Muscle layer of colon (tissue), 2 donors: ENCODE results near the gene FBXO17.
A peak's percentile ranks its signal among the peaks of the same experiment; 100 is the strongest.
"Not testable (repeated sequence)": the region's sequence is repeated elsewhere in the genome, so short reads cannot be mapped to it uniquely, and the experiment has no call there.

Source experiments
- H3K27ac ChIP-seq: one replicate; pipeline ENCODE4 v1.7.0; 2013; ENCODE audit warnings: low read depth, mild to moderate bottlenecking, low read length, moderate library complexity
- H3K27me3 ChIP-seq, 2 donors: one replicate each; pipeline ENCODE4 v1.7.0; 2013; ENCODE audit warnings: low read length in 2 of 2, mild to moderate bottlenecking in 2 of 2; ENCODE audit not compliant: insufficient read depth in 2 of 2, control insufficient read depth in 1 of 2
- H3K36me3 ChIP-seq: one replicate; pipeline ENCODE4 v1.7.0; 2013; ENCODE audit warnings: mild to moderate bottlenecking, low read length; ENCODE audit not compliant: insufficient read depth
- H3K4me1 ChIP-seq: one replicate; pipeline ENCODE4 v1.7.0; 2013; ENCODE audit warnings: mild to moderate bottlenecking, low read length; ENCODE audit not compliant: insufficient read depth
- H3K4me3 ChIP-seq, 2 donors: one replicate each; pipeline ENCODE4 v1.7.0; 2013; ENCODE audit warnings: low read length in 2 of 2, low read depth in 1 of 2, mild to moderate bottlenecking in 1 of 2, moderate library complexity in 1 of 2
- H3K9ac ChIP-seq: one replicate; pipeline ENCODE4 v1.7.0; 2013; ENCODE audit warnings: low read length
- H3K9me3 ChIP-seq: one replicate; pipeline ENCODE4 v1.7.0; 2013; ENCODE audit warnings: mild to moderate bottlenecking, low read length
- donor health status: abdominal sarcoma.
- donor health status: Adenocarcinoma of cecum.

FBXO17 gene

DNA sequence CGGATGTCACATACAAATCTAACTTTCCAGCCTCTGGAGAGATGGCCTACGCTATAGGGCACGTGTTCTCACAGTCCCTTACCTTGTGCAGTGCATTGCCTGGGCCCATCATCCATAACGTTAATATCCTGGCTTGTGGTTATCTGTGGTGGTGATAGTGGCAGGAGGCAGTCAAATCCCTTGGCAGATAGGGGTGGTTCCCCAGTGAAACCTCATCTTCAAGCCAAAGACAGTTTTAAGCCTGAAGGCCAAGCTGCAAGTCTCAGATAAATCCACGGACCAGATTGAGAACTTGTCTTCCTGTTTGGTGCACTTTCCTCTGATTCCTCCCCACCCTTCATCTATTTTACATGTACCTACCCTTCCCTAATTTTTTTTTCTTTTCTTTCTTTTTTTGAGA lies 4.3 kb upstream of the FBXO17 start:
- H3K27ac ChIP-seq, result no peak overlapping the region
- H3K36me3 ChIP-seq, result no peaks in the 10 kb centered on the region
- H3K27me3 ChIP-seq, result no peaks in the 10 kb centered on the region
- H3K4me1 ChIP-seq, result peaks cover 8% of the 10 kb centered on the region
- no peak overlapping the region for H3K9ac ChIP-seq
- H3K9me3 ChIP-seq, result no peaks in the 10 kb centered on the region
- H3K4me3 ChIP-seq, result no peak overlapping the region

DNA sequence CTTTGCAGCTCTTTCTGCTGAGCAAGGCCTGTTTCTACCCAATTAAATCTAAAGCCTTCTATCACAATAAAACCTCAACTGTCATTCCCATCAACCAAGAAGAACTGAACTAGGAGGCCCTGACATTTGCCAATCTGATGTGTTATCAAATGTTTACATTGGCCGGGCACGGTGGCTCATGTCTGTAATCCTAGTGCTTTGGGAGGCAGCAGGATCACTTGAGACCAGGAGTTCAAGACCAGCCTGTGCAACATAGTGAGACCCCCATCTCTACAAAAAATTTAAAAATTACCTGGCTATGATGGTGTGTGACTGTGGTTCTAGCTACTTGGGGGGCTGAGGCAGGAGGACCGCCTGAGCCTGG lies 2.8 kb upstream of the FBXO17 start:
- H3K4me1 ChIP-seq, result peaks cover 8% of the 10 kb centered on the region
- H3K27me3 ChIP-seq, result no peaks in the 10 kb centered on the region
- no peak overlapping the region for H3K4me3 ChIP-seq
- no peak overlapping the region for H3K27ac ChIP-seq
- no peak overlapping the region for H3K9ac ChIP-seq
- H3K36me3 ChIP-seq, result no peaks in the 10 kb centered on the region
- no peaks in the 10 kb centered on the region for H3K9me3 ChIP-seq

DNA sequence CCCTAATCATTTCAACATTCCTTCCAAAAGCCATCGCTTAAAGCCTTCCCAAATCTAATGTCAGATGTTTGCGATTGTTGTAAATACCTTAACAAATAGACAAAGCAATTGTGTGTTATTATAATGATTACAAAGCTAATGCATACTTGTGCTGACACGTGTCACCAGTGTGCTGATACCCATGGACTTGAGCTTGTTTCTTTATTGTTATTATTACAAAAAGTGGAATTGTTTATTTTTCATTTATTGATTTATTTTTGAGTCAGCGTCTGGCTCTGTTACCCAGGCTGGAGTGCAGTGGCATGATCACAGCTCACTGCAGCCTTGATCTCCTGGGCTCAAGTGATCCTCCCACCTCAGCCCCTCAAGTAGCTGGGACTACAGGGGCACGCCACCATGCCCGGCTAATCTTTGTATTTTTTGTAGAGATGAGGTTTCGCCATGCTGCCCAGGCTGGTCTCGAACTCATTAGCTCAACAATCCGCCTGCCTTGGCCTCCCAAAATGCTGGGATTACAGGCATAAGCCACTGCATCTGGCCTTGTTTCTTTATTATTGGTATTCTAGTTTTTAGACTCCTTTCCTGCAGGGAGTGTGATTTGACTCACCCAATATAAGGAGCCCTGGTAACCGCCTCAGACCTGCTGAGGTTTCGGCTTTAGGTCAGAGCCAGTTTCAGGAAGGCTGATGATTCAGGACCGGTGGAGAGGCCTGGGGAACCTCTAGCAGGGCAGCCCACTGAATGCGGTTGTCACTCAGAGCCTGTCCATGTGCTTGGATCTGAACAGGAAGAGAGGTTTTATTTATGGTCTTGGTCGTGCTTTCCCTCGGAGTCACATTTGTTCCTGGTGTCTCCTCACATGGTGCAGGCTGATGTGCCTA lies 2.1 kb upstream of the FBXO17 start:
- H3K36me3 ChIP-seq, result no peaks in the 10 kb centered on the region
- peaks cover 8% of the 10 kb centered on the region for H3K4me1 ChIP-seq
- no peak overlapping the region for H3K4me3 ChIP-seq
- no peak overlapping the region for H3K27ac ChIP-seq
- H3K27me3 ChIP-seq, result no peaks in the 10 kb centered on the region
- H3K9ac ChIP-seq, result no peak overlapping the region
- H3K9me3 ChIP-seq, result no peaks in the 10 kb centered on the region

DNA sequence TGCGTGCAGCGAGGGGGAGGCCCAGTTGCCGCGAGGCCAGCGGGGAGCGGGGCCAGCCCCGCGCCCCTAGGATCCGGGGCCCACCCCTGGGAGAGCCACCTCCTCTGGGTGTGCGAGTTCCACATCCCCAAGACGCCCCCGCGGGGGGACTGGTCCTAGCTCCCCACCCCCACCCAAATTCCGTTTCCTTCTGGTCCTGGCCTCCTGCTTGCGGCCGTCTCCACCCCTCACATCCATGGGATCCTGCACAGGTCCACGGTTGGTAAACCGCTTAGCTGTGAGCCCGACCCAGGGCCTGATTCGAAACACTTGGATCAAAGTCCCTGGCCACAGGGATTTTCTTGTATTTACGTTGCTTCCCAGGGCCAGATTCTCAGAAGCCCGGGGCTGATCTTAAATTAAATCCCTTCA lies 324 bp upstream of the FBXO17 start:
- peak overlapping the region; percentile 52 to 84 for H3K4me3 ChIP-seq

DNA sequence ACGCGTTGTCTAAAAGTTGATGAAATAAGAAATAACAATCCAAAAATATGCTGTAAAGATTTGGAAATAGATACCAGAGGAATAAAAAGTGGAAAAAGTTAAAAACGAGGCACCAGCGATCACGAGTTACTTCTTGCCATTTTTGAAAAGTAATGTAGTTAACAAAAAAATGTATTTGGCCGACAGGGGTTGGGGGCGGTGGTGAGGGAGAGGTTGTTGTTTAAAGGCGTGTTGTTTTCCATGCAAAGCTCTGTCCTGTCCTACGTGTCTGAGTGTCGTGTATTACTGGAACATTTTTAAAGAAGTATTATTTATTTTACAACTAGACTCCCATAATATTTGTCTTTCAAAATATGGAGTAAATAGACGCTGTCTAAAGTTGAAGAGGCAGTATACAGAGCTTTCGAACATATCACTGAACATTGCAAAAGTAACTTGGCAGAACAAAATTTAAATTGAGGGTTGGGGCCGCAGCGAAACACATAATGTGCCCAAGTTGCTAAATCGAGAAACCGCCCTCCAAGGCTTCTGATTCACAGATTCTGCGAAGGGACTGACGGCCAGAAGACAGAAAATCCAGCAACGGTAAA lies 823 bp downstream of the FBXO17 start:
- Histone ChIP-seq H3K9me3 (no peaks in the 10 kb centered on the region), H3K27me3 (no peaks in the 10 kb centered on the region), H3K9ac (peak overlapping the region; percentile 69), H3K4me3 (peak overlapping the region; percentile 64 to 67), H3K36me3 (no peaks in the 10 kb centered on the region), H3K27ac (peak overlapping the region; percentile 90), H3K4me1 (peaks cover 8% of the 10 kb centered on the region)

More for the DNA sequence above, 324 bp upstream of the FBXO17 start:
- peak overlapping the region; percentile 82 for H3K9ac ChIP-seq
- H3K27me3 ChIP-seq, result no peaks in the 10 kb centered on the region
- H3K4me1 ChIP-seq, result peaks cover 8% of the 10 kb centered on the region
- no peaks in the 10 kb centered on the region for H3K36me3 ChIP-seq
- no peaks in the 10 kb centered on the region for H3K9me3 ChIP-seq
- H3K27ac ChIP-seq, result peak overlapping the region; percentile 84

DNA sequence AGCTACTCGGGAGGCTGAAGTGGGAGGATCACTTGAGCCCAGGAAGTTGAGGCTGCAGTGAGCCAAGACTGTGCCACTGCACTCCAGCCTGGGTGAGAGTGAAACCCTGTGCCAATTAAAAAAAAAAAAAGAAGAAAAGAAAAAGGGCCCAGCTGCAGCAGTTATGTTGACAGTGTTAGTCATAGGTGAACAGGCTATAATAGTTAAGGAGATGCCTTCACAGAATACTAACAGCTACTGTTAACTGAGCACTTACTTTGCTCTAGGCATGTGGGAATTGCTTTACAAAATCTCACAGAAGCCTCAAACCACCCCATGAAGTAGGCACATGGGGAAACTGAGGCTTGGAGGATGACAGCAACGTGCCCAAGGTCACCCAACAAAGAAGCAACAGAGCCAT lies 3.9 kb downstream of the FBXO17 start:
- H3K27ac ChIP-seq, result no peak overlapping the region
- no peak overlapping the region for H3K9ac ChIP-seq
- no peak overlapping the region for H3K4me3 ChIP-seq
- H3K36me3 ChIP-seq, result peaks cover 5% of the 10 kb centered on the region
- H3K9me3 ChIP-seq, result no peaks in the 10 kb centered on the region
- no peaks in the 10 kb centered on the region for H3K27me3 ChIP-seq
- H3K4me1 ChIP-seq, result peaks cover 8% of the 10 kb centered on the region

DNA sequence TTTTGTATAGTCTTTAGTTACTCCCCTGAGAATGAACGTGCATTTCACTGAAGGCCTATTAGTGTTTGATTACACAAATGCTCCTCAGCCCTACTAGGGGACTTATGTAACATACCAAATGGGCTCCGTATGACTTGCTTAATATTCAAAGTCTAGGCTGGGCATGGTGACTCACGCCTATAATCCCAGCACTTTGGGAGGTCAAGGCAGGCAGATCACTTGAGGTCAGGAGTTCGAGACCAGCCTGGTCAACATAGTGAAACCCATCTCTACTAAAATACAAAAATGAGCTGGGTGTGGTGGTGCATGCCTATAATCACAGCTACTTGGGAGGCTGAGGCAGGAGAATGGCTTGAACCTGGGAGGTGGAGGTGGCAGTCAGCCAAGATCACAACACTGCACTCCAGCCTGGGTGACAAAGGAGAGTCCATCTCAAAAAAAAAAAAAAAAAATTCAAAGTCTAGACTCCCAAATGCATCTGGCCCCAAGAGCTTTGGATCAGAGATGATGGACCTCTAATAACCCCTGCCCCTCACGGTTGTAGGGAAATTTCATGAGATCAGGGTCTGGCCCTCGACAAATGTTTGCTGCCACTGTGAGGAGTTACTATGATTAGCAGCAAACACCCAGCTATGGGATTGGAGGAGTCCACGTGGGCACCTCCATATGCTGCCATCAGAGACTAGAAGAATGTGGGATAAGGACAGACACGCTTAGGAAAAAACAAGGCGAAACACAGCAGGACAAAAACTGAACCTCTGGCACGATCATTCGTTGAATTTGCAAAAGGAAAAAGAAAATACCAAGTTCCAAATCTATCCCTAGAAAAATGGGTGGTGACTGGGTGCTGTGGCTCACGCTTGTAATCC lies 4.6 kb downstream of the FBXO17 start:
- H3K4me3 ChIP-seq, result no peak overlapping the region
- no peak overlapping the region for H3K9ac ChIP-seq
- no peaks in the 10 kb centered on the region for H3K27me3 ChIP-seq
- no peak overlapping the region for H3K27ac ChIP-seq
- H3K36me3 ChIP-seq, result peaks cover 5% of the 10 kb centered on the region
- peaks cover under 1% of the 10 kb centered on the region for H3K4me1 ChIP-seq
- no peaks in the 10 kb centered on the region for H3K9me3 ChIP-seq

DNA sequence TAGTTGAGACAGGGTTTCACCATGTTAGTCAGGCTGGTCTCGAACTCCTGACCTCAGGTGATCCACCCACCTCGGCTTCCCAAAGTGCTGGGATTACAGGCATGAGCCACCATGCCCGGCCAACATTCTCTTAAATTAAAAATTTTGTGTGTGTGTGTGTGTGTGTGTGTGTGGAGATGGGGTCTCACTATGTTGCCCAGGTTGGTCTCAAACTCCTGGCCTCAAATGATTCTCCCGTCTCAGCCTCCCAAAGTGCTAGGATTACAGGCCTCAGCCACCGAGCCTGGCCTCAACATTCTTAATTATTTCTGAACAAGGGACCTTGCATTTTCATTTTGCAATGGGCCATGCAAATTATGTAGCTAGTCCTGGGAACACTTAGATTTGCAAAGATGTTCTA lies 9.4 kb downstream of the FBXO17 start:
- H3K27ac ChIP-seq, H3K4me1 ChIP-seq, H3K27me3 ChIP-seq, H3K36me3 ChIP-seq, H3K9ac ChIP-seq, H3K4me3 ChIP-seq, H3K9me3 ChIP-seq: not testable (repeated sequence)

DNA sequence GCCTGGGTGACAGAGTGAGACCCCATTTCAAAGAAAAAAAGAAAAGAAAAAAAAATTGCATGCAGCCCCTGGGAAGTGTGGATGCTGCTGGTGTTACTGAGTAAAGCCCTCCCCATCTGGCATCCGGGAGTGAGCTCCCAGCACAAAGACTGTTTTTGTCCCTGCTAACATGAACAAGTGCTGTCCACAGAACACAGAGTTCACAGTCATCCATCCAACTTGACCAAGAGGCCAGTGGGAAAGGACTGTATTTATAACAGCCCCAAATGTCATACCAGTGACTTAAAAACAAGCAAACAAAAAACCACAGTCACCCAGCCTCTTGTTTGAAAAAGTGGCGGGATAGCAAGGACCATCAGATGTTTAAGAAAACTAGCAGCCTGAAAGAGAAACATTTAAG lies 10.8 kb downstream of the FBXO17 start:
- H3K9ac ChIP-seq, result no peak overlapping the region
- no peak overlapping the region for H3K27ac ChIP-seq

DNA sequence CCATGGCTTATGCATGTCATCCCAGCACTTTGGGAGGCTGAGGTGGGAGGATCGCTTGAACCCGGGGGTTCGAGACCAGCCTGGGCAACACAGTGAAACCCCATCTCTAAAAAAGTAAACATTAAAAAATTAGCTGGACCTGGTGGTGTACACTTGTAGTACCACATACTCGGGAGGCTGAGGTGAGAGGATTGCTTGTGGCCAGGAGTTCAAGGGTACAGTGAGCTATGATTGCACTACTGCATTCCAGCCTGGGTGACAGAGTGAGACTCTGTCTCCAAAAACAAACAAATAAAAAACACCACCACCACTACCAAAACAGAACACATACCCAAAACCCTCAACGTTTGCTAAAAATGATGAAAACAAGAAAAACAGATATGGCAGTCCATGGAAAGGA lies 15.9 kb downstream of the FBXO17 start:
- Histone ChIP-seq H3K4me3 (no peak overlapping the region), H3K36me3 (no peaks in the 10 kb centered on the region), H3K9me3 (no peaks in the 10 kb centered on the region), H3K4me1 (no peaks in the 10 kb centered on the region), H3K27ac (no peak overlapping the region), H3K27me3 (no peaks in the 10 kb centered on the region), H3K9ac (no peak overlapping the region)

More for the DNA sequence above, 10.8 kb downstream of the FBXO17 start:
- Histone ChIP-seq H3K4me1 (no peaks in the 10 kb centered on the region), H3K36me3 (peaks cover 5% of the 10 kb centered on the region), H3K27me3 (no peaks in the 10 kb centered on the region), H3K9me3 (no peaks in the 10 kb centered on the region), H3K4me3 (no peak overlapping the region)

DNA sequence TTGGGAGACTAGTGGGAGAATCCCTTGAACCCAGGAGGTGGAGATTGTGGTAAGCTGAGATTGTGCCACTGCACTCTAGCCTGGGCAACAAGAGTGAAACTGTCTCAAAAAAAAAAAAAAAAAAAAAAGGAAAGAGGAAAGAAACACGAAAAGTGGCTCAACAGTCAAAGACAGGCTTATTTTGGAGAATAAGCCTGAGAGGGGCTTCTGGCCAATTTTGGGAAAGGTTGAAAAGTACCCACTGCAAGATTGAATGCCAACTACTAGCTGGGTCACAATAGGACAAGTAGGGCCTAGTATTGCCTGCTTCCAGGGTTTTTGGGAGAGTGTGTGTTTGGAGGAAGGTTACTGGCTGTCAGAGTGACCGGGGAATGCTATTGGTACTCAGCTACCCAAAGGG lies 17.2 kb downstream of the FBXO17 start:
- no peak overlapping the region for H3K27ac ChIP-seq
- H3K9ac ChIP-seq, result no peak overlapping the region
- no peaks in the 10 kb centered on the region for H3K36me3 ChIP-seq
- H3K27me3 ChIP-seq, result no peaks in the 10 kb centered on the region
- no peak overlapping the region for H3K4me3 ChIP-seq
- no peaks in the 10 kb centered on the region for H3K4me1 ChIP-seq
- H3K9me3 ChIP-seq, result no peaks in the 10 kb centered on the region
